SH-SY5Y (cell line): ENCODE measurements around the gene IL16.

Experiments
- GATA2 ChIP-seq: IDR thresholded peaks from 2 replicates; pipeline ENCODE4 v1.6.1; 2011; ENCODE audit warnings: mild to moderate bottlenecking, low read depth, low read length
- GATA3 ChIP-seq: IDR thresholded peaks from 2 replicates; pipeline ENCODE4 v1.6.1; 2011; ENCODE audit warnings: low read depth, mild to moderate bottlenecking, low read length, moderate library complexity

DNA sequence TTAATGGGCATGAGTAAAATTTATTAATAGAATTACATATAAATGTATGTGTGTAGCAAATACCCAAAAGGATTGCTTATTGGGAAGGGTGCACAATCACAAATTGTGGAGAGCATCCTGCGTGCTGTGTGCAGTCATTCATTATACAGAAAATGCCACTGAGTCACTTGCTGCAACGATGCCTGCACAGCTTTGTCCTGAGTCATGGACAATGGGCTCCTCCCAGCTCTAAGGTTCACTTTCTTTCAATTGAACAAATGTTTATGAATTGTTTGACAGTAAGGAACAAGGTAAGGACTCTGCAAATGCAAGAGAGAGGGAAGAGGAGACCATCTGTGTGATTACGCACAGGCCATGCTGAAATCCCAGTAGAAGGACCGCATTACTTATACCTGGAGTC lies 43.9 kb upstream of the IL16 start:
- TF ChIP-seq GATA2 (no peak), GATA3 (no peak)
